ENCODE data around the gene MYBPC1.

The MYBPC1 gene

GRCh38 chr12:101680240-101680639, 85.5 kb downstream of the MYBPC1 start:
- TF ChIP-seq CTCF (IDR thresholded peaks at IDR 0.05) = no peak

- TF ChIP-seq CTCF (IDR thresholded peaks at IDR 0.05) = no peak
Measured at GRCh38 chr12:101680647-101681046, 85.9 kb downstream of the MYBPC1 start.

- no peak for TF ChIP-seq CTCF (IDR thresholded peaks at IDR 0.05)
Measured at GRCh38 chr12:101685092-101685491, 90.3 kb downstream of the MYBPC1 start.

GRCh38 chr12:101686176-101686575, 91.4 kb downstream of the MYBPC1 start:
- no peak for TF ChIP-seq CTCF (IDR thresholded peaks at IDR 0.05)

- no peak for TF ChIP-seq CTCF (IDR thresholded peaks at IDR 0.05)
Measured at GRCh38 chr12:101690544-101691098, 95.8 kb downstream of the MYBPC1 start.

GRCh38 chr12:101691503-101692096, 96.8 kb downstream of the MYBPC1 start:
- TF ChIP-seq CTCF (IDR thresholded peaks at IDR 0.05) = no peak

GRCh38 chr12:101694297-101694848, 99.6 kb downstream of the MYBPC1 start:
- TF ChIP-seq CTCF (IDR thresholded peaks at IDR 0.05) = no peak

Data from LNCAP (cell line).